HG03442 (cell line): ENCODE results near the gene DXO.
"Not testable (repeated sequence)": the region's sequence is repeated elsewhere in the genome, so short reads cannot be mapped to it uniquely, and the experiment has no call there.

Experiments used
- ATAC-seq: cut with Tn5 transposase; IDR thresholded peaks from one replicate; pipeline ENCODE4 v1.9.1; 2021; ENCODE audit warnings: mild to moderate bottlenecking, moderate library complexity; ENCODE audit not compliant: unreplicated experiment

DXO gene

DNA sequence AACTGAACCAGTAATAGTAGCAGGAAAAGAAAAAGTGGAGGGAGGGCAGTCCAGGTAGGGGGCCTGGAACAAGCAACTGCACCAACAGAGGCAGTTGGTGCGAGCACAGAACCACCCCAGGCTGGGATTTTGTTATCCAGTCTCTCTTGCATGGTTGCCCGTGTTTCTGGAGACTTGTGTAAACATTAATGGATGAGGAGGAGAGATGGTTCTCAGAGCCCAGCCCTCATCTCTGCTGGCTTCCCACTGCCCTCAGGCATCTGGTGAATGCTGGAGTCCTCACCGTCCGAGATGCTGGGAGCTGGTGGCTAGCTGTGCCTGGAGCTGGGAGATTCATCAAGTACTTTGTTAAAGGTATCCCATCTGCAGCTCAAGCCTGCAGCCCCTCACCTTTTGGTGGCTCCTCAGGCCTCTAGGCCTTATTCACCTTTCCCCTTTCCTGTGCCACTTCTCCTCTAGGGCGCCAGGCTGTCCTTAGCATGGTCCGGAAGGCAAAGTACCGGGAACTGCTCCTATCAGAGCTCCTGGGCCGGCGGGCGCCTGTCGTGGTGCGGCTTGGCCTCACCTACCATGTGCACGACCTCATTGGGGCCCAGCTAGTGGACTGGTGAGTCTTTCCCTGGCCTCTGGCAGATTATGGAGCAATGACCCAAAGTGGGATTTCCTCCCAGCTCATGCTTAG is 8.4 kb upstream of the DXO start:
- not testable (repeated sequence) for ATAC-seq

DNA sequence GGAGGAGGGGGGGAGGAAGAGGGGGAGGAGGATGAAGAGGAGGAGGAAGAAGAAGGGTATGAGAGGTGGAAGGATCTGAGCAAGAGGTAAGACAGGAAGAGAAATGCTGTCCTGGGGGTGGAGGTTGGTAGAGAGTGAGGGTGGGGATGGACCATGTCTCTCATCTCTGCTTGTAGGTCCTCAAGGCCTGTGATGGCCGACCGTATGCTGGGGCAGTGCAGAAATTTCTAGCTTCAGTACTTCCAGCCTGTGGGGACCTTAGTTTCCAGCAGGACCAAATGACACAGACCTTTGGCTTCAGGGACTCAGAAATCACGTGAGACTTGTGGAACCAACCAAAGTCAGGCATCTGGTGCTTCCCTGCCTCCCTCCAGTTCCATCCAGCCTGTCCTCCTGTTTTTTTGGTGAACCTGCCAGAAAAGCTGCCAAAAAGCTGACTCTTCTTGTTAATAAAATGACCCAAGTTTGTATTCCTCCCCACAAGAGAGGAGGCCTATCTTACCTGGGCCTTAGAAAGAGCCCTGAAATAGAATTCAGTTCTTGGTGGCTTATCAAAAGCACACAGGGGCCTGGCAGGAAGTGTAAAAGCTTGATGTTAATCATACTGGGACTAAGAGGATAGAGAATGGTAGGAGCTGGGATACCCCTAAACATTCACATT is 7.4 kb upstream of the DXO start:
- no peak for ATAC-seq

DNA sequence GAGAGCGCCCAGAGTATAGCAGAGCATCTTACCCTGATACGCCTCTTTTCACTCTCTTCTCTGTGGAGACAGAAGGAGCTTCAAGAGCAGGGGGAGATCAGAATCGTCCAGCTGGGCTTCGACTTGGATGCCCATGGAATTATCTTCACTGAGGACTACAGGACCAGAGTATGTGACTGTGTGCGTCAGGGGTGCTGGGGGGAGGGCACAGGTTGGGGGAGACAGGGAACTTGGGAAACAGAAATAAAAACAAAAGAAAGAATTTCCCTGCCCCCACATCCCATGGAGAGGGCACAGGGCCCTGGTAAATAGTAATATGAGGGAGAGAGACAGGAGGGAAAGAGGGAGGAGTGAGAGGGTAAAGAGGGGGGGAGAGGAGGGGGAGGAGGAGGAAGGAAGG is 6.9 kb upstream of the DXO start:
- ATAC-seq = no peak

DNA sequence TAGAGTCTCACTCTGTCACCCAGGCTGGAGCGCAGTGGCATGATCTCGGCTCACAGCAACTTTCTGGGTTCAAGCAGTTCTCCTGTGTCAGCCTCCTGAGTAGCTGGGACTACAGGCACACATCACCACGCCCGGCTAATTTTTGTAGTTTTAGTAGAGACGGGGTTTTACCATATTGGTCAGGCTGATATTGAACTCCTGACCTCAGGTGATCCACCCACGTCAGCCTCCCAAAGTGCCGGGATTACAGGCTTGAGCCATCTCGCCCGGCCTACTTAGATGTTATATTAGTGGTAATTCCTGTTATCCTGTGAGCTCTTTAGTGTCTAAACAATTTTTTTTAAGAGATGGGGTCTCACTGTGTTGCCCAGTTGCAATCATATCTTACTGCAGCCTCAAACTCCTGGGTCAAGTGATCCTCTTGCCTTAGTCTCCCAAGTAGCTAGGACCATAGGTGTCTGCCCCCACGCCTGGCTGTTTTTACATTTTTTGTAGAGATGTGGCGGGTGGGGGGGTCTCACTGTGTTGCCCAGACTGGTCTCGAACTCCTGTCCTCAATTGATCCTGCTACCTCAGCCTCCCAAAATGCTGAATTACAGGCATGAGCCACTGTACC is 6.0 kb upstream of the DXO start:
- ATAC-seq = no peak

DNA sequence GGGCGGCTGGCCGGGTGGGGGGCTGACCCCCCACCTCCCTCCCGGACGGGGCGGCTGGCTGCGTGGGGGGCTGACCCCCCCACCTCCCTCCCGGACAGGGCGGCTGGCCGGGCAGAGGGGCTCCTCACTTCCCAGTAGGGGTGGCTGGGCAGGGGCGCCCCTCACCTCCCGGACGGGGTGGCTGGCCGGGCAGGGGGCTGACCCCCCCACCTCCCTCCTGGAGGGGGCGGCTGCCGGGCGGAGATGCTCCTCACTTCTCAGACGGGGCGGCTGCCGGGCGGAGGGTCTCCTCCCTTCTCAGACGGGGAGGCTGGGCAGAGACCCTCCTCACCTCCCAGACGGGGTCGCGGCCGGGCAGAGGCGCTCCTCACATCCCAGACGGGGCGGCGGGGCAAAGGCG is 4.1 kb upstream of the DXO start:
- not testable (repeated sequence) for ATAC-seq

DNA sequence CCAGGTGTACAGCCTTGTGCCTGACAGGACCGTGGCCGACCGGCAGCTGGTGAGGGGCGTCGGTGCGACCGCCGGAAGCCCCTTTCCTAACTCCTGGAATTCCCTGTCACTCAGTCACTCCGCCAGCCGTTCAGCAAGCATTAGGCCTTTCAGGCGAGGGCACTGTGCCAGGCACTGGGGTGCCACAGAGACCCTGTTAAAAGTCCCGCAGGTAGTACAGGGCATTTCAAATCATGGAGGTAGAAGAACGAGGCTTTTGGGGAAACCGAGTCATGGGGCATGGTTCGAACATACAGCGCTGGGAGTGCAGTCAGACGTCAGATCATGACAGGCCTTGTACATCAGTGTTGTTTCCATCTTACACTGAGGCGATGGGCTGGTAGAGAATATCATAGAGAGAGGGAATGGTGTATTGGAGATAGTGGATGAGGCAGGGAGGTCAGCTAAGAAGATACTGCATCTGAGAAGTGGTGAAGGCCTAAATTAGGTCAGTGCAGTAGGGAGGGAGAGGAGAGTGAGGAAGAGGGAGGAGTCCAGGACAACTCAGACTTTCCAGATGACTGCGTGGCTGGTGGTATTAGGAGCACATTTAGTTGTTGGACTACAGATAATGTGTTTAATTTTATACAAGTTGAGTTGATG is 892 bp upstream of the DXO start:
- ATAC-seq = peak; percentile 1

DNA sequence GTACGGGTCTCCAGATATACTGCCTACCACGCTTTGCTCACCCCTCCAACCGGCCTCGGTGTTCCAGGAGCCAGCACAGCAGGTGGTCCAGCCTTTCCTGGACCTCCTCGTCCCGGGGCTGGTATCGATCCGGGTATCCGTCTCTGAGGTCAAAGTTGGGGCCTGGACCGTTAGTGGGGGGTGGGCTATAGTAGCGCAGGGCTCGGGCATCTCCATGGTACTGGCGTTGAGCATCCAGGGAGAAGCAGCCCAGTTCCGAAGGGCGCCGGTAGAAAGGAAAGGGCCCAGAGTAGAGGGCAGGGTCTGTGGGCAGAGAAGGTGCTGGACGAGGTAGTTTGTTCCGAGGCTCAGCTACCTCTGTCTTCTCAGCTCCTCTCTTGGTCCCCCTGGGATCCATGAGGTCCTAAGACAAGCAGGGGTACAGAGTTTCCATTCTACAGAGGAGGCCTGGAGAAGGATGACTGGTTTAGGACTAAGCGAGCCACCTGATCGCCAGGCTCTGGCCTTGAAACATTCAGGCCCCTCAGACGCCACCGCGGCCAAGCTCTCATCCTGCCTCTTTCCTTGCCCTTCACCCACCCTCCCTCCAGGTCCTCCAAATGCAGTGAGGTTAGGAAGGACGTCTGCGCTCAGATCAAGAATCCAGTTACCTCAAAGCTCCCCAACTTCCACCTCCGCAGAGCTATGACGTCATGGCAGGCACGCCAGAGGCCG is 502 bp downstream of the DXO start:
- no peak for ATAC-seq

DNA sequence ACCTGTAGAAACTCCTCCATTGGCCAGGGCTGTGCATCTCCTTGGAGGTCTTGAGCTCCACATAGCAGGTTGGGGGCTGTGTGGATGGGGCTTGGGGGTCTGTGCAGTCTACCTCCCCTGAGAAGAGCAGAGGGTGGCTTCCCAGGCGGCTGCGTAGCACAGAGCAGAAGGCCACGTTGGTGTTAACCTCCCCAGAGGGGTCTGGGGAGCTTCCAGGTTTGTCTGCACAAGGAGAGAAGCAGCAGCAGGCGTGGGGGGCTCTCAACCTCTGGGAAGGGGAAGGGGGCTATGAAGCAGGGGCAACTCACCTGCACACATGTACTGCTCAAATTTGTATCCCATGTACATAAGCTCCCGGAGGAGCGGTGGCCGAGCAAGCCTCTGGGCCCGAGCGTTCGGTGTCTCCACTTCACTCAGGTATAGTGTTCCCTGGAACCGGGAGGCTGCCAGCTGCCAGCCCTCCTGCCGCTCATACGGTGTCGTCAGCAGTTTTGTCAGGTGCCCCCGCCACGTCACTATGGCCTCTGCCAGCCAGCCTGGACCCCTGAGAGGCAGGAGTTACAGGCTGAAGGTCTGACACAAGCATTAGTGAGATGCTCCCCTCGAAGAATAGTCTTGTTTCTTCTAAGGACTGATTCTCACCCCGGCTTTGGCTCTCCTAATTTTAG is 1.2 kb downstream of the DXO start:
- no peak for ATAC-seq

DNA sequence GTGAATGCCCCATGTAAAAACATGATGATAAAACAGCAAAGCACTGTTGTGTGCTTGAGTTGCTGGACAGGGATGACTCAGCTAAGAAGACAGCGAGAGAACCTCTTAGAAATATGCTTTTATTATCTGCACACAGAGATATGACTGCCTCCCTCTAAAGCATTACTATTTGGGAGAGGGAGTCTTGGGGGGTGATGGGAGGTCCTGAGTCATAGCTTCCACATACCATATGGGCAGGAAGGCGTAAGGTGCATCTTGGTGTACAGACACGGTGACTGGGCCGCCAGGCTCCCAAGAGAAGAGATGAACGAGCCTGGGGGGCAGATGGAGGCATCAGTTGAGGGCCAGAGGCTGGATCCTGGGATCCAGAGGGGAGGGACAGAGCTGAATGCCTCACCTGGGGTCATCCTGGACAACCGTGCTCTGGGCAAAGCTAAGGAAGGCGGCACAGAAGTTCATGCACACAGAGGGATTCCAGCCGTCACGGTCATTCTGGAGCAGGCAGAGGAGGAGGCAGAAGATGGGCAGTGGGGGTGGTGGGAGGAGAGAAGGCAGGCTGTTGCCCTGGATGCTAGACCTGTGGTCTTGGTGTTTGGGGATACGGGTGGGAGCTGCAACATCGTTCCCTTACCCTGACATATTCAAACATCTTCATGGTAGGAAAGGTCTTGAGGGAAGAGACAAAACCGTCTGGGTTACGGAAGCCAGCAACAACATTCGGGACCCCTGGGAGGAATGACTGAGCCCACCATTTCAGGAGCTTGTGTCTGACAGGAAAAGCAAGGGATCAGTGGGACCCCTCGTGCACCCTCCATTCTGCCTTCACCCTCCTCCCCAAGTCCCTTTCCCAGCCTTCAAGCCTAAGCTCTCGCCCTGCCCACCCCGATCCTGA is 2.0 kb downstream of the DXO start:
- no peak for ATAC-seq

DNA sequence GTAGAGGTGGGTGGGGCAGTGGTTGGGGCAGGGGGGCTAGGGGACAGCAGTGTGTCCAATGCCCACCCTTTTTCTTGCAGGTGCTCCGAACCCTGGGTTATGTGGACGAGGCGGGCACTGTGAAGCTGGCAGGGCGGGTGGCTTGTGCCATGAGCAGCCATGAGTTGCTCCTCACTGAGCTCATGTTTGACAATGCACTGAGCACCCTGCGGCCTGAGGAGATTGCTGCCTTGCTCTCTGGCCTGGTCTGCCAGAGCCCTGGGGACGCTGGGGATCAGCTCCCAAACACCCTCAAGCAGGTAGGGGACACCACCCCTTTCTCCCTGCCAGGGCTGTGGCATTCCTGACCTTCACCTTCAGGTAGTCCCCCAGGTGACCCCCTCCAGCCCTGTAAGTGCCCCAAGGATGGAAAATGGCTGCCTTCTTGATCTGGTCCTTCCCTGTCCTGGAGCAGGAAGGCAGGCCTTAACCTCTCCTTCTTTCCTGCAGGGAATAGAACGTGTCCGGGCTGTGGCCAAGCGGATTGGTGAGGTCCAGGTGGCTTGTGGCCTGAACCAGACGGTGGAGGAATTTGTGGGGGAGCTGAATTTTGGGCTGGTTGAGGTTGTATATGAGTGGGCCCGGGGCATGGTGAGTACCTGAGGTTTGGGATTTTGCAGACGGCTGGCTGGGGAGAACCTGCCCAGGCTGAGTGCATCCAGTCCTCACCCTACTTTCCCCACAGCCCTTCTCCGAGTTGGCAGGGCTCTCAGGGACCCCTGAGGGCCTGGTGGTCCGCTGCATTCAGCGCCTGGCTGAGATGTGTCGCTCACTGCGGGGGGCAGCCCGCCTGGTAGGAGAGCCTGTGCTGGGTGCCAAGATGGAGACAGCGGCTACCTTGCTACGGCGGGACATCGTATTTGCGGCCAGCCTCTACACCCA is 2.9 kb downstream of the DXO start:
- no peak for ATAC-seq

DNA sequence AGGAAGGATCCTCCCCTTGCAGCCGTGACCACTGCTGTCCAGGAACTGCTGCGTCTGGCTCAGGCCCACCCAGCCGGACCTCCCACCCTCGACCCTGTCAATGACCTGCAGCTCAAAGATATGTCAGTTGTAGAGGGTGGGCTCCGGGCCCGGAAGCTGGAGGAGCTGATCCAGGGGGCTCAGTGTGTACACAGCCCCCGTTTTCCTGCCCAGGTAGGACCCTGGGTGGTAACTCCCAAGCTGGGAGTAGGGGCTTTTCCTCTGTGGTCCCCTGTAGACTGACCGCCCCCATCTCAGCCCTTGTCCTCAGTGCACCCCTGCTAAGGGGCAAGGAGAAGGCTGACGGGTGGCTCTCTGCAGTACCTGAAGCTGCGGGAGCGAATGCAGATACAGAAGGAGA is 3.6 kb downstream of the DXO start:
- ATAC-seq = no peak

DNA sequence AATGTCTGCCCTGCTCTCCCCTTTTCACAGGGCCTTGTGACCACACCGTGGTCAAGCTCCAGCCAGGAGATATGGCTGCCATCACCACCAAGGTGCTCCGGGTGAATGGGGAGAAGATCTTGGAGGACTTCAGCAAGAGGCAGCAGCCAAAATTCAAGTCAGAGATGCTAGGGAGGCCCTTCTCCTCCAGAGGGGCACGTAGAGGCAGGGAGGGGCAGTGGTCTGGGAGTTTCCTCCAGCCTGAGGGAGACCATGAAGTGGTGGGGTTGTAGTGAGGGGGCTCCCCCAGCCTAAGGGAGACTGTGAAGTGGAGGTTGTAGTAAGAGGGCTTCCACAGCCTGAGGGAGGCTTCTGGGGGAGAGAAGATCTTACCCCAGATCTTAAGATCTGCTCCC is 4.0 kb downstream of the DXO start:
- no peak for ATAC-seq

DNA sequence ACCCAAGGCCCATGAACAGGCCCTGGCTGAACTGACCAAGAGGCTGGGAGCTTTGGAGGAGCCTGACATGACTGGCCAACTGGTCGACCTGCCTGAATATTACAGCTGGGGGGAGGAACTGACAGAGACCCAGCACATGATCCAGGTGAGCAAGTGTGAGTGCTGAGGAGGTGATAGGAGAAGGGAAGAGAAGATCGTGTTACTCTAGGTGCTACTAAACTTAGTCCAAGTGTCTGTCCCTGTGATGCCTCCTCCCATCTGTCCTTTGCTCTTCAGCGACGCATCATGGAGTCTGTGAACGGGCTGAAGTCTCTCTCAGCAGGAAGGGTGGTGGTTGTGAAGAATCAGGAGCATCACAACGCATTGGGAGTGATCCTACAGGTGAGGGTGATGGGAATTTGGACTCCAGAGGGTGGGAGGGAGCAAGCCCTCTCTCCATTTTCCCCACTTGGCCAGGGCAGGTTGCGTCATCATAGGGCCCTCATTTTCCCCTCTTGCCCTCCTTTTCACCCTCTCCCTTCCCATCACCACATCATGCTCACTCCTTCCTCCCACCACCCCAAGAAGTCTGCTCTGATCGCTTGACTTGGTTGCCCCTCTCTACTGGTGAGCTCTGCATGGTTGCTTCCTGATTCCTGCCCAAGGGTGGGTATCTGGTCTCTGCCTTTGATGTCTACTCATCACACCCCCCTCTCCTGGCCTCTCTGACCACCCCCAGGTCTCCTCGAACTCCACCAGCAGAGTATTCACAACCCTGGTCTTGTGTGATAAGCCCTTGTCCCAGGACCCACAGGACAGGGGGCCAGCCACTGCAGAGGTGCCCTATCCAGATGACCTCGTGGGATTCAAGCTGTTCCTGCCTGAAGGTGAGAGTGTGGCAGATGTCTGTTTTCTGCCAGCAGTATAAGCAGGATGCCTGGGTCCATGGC is 4.7 kb downstream of the DXO start:
- ATAC-seq = no peak

DNA sequence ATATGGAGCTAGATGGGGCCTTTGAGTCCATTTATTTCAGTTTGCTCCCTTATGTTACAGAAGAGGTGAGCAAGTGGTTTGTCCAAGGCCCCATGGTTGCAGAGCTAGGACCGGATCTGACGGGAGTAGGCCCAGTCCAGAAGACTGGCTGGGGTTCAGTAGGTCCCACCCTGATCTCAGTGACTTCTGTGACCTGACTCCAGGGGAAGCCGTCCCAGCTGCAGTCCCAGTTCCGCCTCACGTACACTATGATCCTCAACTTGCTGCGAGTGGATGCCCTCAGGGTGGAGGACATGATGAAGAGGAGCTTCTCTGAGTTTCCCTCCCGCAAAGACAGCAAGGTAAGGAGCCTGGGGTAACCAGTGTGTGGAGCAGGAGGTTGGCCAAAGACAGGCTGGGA is 5.4 kb downstream of the DXO start:
- ATAC-seq = no peak

DNA sequence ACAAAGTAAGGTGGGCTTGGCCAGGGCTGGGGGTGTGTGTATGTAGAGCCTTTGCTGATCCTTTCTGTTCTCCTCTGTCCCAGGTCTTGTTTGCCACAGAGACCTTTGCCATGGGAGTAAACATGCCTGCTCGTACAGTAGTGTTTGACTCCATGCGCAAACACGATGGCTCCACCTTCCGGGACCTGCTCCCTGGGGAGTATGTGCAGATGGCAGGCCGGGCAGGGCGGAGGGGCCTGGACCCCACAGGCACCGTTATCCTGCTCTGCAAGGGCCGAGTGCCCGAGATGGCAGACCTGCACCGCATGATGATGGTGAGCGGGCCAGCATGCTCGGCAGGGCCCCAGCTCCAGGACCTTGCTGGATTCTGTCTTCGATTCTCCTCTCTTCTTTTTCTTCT is 6.2 kb downstream of the DXO start:
- ATAC-seq = no peak

DNA sequence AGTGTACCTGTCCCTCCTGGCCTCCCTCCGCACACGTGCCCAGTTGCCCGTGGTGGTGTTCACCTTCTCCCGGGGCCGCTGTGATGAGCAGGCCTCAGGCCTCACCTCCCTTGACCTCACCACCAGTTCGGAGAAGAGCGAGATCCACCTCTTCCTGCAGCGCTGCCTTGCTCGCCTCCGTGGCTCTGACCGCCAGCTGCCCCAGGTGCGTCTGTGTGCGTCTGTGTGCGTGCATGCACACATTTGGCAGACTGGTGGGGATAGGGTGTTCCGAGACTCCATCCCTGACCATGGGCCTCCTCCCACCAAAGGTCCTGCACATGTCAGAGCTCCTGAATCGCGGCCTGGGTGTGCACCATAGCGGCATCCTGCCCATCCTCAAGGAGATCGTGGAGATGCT is 8.0 kb downstream of the DXO start:
- no peak for ATAC-seq

DNA sequence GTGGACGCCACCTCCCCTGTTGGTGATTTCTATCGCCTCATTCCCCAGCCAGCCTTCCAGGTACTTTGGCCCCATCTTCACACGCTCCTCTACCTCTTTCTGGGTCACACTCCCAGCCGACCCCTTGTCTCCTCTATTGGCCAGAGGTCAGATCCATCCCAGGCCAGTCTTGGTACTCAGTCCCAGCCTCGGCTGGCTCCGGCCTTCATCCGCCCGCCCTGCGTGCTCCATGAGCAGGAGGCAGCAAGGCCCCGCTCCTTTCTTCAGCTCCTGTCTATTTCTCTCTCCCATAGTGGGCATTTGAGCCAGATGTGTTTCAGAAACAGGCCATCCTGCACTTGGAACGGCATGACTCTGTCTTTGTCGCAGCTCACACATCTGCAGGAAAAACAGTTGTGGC is 10.3 kb downstream of the DXO start:
- no peak for ATAC-seq
